Measurements from ENCODE around the gene GNG4. TPM values are rescaled to one million over a fixed set of nuclear protein-coding genes. Genes with fewer than 3 reads are reported as not detected.

Gene GNG4
- total and polyA plus RNA-seq, 2 donors (not counting 1 experiment from before 2014, with no cell fraction given): 0.52 TPM; not detected in 1

DNA sequence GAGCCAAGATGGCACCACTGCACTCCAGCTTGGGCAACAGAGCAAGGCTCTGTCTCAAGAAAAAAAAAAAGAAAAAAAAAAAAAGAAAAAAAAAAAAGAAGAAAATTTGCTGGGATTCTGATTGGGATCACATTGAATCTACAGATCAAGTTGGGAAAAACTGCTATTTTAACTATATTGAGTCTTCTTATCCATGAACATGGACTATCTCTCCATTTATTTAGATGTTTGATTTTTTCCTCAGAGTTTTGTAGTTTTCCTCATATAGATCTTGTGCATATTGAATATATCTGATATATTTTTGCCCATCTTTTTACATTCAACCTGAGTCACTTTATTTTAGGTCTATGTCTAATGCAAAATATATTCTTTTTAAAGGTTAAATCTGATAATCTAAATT, 87.0 kb downstream of the GNG4 start:
- intact Hi-C loops (cut with micrococcal nuclease): no loop called here
- H3K4me1 Mint-ChIP-seq: no peaks in the 10 kb centered on the region
- Histone ChIP-seq H3K79me2 (ENCODE audit: control insufficient read depth, insufficient read depth, low read length) (no peaks in the 10 kb centered on the region), H3K9me3 (ENCODE audit: control extremely low read depth in 1 of 3, control insufficient read depth in 2 of 3, insufficient read depth in 1 of 3, low read length in 2 of 3) (no peaks in the 10 kb centered on the region), H2AFZ (ENCODE audit: insufficient read depth, low read depth, low read length, poor library complexity, severe bottlenecking) (no peak overlapping the region), H3K27me3 (replicated peaks in 1 of 4; ENCODE audit: control extremely low read depth in 1 of 4, control insufficient read depth in 3 of 4, insufficient read depth in 4 of 4, low read length in 3 of 4) (no peaks in the 10 kb centered on the region), H4K20me1 (ENCODE audit: control insufficient read depth, insufficient read depth, low read length, poor library complexity, severe bottlenecking) (no peaks in the 10 kb centered on the region), H3K4me3 (ENCODE audit: control extremely low read depth in 1 of 5, extremely low read depth in 1 of 5, insufficient read depth in 1 of 5, low read depth in 2 of 5, low read length in 4 of 5) (no peak overlapping the region), H3K9ac (ENCODE audit: low read length) (no peak overlapping the region), H3K27ac (ENCODE audit: low read length in 2 of 2) (no peak overlapping the region), H3K4me2 (replicated peaks; ENCODE audit: low read depth, low read length, poor library complexity, severe bottlenecking) (no peak overlapping the region), H3K36me3 (replicated peaks in 1 of 2; ENCODE audit: control extremely low read depth in 1 of 2, control insufficient read depth in 1 of 2, extremely low read depth in 1 of 2, insufficient read depth in 2 of 2, low read length in 1 of 2) (no peaks in the 10 kb centered on the region), H3K4me1 (ENCODE audit: control insufficient read depth in 2 of 2, insufficient read depth in 2 of 2, low read length in 2 of 2) (no peaks in the 10 kb centered on the region)
- no peak for ATAC-seq (ENCODE audit: low read depth)
- no peak for DNase-seq
- TF ChIP-seq, protein P1, sequence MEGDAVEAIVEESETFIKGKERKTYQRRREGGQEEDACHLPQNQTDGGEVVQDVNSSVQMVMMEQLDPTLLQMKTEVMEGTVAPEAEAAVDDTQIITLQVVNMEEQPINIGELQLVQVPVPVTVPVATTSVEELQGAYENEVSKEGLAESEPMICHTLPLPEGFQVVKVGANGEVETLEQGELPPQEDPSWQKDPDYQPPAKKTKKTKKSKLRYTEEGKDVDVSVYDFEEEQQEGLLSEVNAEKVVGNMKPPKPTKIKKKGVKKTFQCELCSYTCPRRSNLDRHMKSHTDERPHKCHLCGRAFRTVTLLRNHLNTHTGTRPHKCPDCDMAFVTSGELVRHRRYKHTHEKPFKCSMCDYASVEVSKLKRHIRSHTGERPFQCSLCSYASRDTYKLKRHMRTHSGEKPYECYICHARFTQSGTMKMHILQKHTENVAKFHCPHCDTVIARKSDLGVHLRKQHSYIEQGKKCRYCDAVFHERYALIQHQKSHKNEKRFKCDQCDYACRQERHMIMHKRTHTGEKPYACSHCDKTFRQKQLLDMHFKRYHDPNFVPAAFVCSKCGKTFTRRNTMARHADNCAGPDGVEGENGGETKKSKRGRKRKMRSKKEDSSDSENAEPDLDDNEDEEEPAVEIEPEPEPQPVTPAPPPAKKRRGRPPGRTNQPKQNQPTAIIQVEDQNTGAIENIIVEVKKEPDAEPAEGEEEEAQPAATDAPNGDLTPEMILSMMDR (IDR thresholded peaks at IDR 0.05): no peak
- TF ChIP-seq EZH2 (IDR thresholded peaks at IDR 0.05; ENCODE audit: borderline replicate concordance, insufficient read depth, low read depth, low read length, poor library complexity, severe bottlenecking): no peak
- H3K27me3 Mint-ChIP-seq: peaks cover 8% of the 10 kb centered on the region
- H3K27ac Mint-ChIP-seq: no peak overlapping the region
- H3K9me3 Mint-ChIP-seq (ENCODE audit: insufficient read depth): no peaks in the 10 kb centered on the region
- POLR2A ChIA-PET: no interaction called here
- no peak overlapping the region for H3K4me3 Mint-ChIP-seq
- CTCF ChIA-PET: no interaction called here

DNA sequence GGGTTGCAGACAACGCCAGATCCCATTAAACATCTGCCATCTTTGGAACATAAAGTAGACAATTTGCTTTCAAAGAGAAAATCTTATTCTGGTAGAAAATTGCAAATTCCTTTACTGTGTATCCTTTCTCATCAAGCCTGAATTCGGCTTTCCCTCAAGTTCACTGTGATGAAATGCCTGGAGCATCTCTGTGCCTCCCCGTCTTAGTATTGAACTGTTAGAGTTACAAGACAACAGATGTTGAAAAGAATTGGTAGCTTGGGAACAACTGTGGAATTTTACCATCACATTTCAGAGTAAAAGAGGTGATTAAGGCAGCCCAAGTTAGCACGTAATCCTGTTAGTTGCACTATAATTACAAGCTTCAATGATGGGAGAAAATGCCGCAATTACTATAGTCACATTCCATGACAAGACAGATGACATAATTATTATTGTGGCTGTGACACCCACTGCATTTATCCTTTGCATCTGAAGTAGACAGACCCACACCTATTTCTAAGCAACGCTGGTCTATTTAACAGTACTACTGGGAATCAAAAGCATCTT, 90.9 kb downstream of the GNG4 start:
- TF ChIP-seq EZH2 (IDR thresholded peaks at IDR 0.05; ENCODE audit: borderline replicate concordance, insufficient read depth, low read depth, low read length, poor library complexity, severe bottlenecking): no peak
- TF ChIP-seq, protein P1 (IDR thresholded peaks at IDR 0.05): no peak
- ATAC-seq (ENCODE audit: low read depth): no peak
- Histone ChIP-seq H2AFZ (ENCODE audit: insufficient read depth, low read depth, low read length, poor library complexity, severe bottlenecking) (no peak overlapping the region), H3K4me2 (replicated peaks; ENCODE audit: low read depth, low read length, poor library complexity, severe bottlenecking) (no peak overlapping the region), H3K27me3 (replicated peaks in 1 of 4; ENCODE audit: control extremely low read depth in 1 of 4, control insufficient read depth in 3 of 4, insufficient read depth in 4 of 4, low read length in 3 of 4) (no peaks in the 10 kb centered on the region), H3K36me3 (replicated peaks in 1 of 2; ENCODE audit: control extremely low read depth in 1 of 2, control insufficient read depth in 1 of 2, extremely low read depth in 1 of 2, insufficient read depth in 2 of 2, low read length in 1 of 2) (no peaks in the 10 kb centered on the region), H3K9me3 (ENCODE audit: control extremely low read depth in 1 of 3, control insufficient read depth in 2 of 3, insufficient read depth in 1 of 3, low read length in 2 of 3) (peaks cover 0 to 5% (median 0%) of the 10 kb centered on the region in 3 donors), H3K4me3 (ENCODE audit: control extremely low read depth in 1 of 5, extremely low read depth in 1 of 5, insufficient read depth in 1 of 5, low read depth in 2 of 5, low read length in 4 of 5) (no peak overlapping the region), H3K79me2 (ENCODE audit: control insufficient read depth, insufficient read depth, low read length) (no peaks in the 10 kb centered on the region), H3K27ac (ENCODE audit: low read length in 2 of 2) (no peak overlapping the region), H3K9ac (ENCODE audit: low read length) (no peak overlapping the region), H3K4me1 (ENCODE audit: control insufficient read depth in 2 of 2, insufficient read depth in 2 of 2, low read length in 2 of 2) (no peaks in the 10 kb centered on the region), H4K20me1 (ENCODE audit: control insufficient read depth, insufficient read depth, low read length, poor library complexity, severe bottlenecking) (no peaks in the 10 kb centered on the region)
- intact Hi-C loops (cut with micrococcal nuclease): no loop called here
- Mint-ChIP-seq H3K4me1 (no peaks in the 10 kb centered on the region), H3K9me3 (ENCODE audit: insufficient read depth) (no peaks in the 10 kb centered on the region), H3K27me3 (peaks cover 3% of the 10 kb centered on the region), H3K4me3 (no peak overlapping the region), H3K27ac (no peak overlapping the region)
- POLR2A ChIA-PET: no interaction called here
- DNase-seq: no peak
- CTCF ChIA-PET: no interaction called here
- 100% methylated on average over 1 of the region's 6 CpGs for WGBS (ENCODE audit: insufficient coverage)

Measured in B cell (primary cell).